Thoracic aorta (tissue), 2 donors: ENCODE results near the gene LRMDA. TPM values are rescaled to one million over a fixed set of nuclear protein-coding genes. Genes with fewer than 3 reads are reported as not detected.

Experiments used
- ATAC-seq: fragments of 150-250 bp; one replicate; pipeline ENCODE4 v1.8.0; 2017; ENCODE audit warnings: low read depth; ENCODE audit not compliant: insufficient number of reproducible peaks, low FRiP score
- DNase-seq: peaks from one replicate; pipeline ENCODE4 v3.0.0-alpha.2; 2020; ENCODE audit warnings: low spot score
- H3K27ac ChIP-seq, 2 donors: fragments of 200-600 bp; sonication (generic); 1 replicate in 1 of 2; 2 replicates in 1 of 2; pipeline ENCODE4 v1.5.1; 2016; ENCODE audit warnings: mild to moderate bottlenecking in 2 of 2, moderate library complexity in 2 of 2
- H3K27me3 ChIP-seq: fragments of 200-600 bp; sonication (generic); replicated peaks from 2 replicates; pipeline ENCODE4 v1.6.0; 2016; ENCODE audit warnings: mild to moderate bottlenecking; ENCODE audit not compliant: insufficient read depth
- H3K36me3 ChIP-seq: fragments of 200-600 bp; sonication (generic); one replicate; pipeline ENCODE4 v1.5.1; 2016
- H3K4me1 ChIP-seq, 2 donors: fragments of 200-600 bp; sonication (generic); 1 replicate in 1 of 2; 2 replicates in 1 of 2; pipeline versions ENCODE4 v1.5.1 to v1.6.0; 2016; ENCODE audit warnings: low read depth in 2 of 2, mild to moderate bottlenecking in 1 of 2; ENCODE audit not compliant: control insufficient read depth in 1 of 2
- H3K4me3 ChIP-seq: fragments of 200-600 bp; sonication (generic); 2 replicates; pipeline ENCODE4 v1.5.1; 2016; ENCODE audit warnings: mild to moderate bottlenecking
- H3K9me3 ChIP-seq: fragments of 200-600 bp; sonication (generic); 2 replicates; pipeline ENCODE4 v1.5.1; 2016
- CTCF ChIP-seq: fragments of 200-600 bp; sonication (generic); IDR thresholded peaks from one replicate; pipeline ENCODE4 v1.5.1; 2019; ENCODE audit warnings: antibody characterized with exemption
- total RNA-seq, 2 donors: library from RNA; depleted of rRNA; stranded (reverse); fragments of >200 nt; gene quantifications; one replicate each; pipeline versions ENCODE4 v1.1.0 to v1.2.3, GENCODE V29; 2016

The LRMDA gene
- total RNA-seq, 2 donors from 2014 or later: 8.3 to 36.6 TPM

- Histone ChIP-seq H3K4me1 (peaks cover 18 to 50% of the 10 kb centered on the region in 2 donors), H3K27ac (no peak overlapping the region), H3K4me3 (no peak overlapping the region), H3K9me3 (no peaks in the 10 kb centered on the region), H3K27me3 (no peaks in the 10 kb centered on the region), H3K36me3 (no peaks in the 10 kb centered on the region)
- DNase-seq: no peak
- ATAC-seq: no peak
- no peak for TF ChIP-seq CTCF
These were observed 75.5 kb downstream of the LRMDA start for GRCh38 chr10:75506930-75507329.

GRCh38 chr10:75507469-75507868 lies 76.0 kb downstream of the LRMDA start:
- no peaks in the 10 kb centered on the region for H3K9me3 ChIP-seq
- no peak for TF ChIP-seq CTCF
- no peaks in the 10 kb centered on the region for H3K36me3 ChIP-seq
- ATAC-seq: no peak
- H3K27me3 ChIP-seq: no peaks in the 10 kb centered on the region
- DNase-seq: no peak
- peaks cover 18 to 52% of the 10 kb centered on the region in 2 donors for H3K4me1 ChIP-seq
- peak overlapping the region; percentile 12 to 50 for H3K27ac ChIP-seq
- no peak overlapping the region for H3K4me3 ChIP-seq

GRCh38 chr10:75508239-75508813 lies 76.9 kb downstream of the LRMDA start:
- peaks cover 18 to 60% of the 10 kb centered on the region in 2 donors for H3K4me1 ChIP-seq
- TF ChIP-seq CTCF: no peak
- H3K27me3 ChIP-seq: no peaks in the 10 kb centered on the region
- H3K9me3 ChIP-seq: no peaks in the 10 kb centered on the region
- peak overlapping the region; percentile 50 to 61 for H3K27ac ChIP-seq
- ATAC-seq (peak; percentile 67), DNase-seq (no peak)
- H3K36me3 ChIP-seq: no peaks in the 10 kb centered on the region
- H3K4me3 ChIP-seq: no peak overlapping the region

- DNase-seq: no peak
- H3K4me1 ChIP-seq: peaks cover 18 to 66% of the 10 kb centered on the region in 2 donors
- no peaks in the 10 kb centered on the region for H3K27me3 ChIP-seq
- no peaks in the 10 kb centered on the region for H3K36me3 ChIP-seq
- no peak for TF ChIP-seq CTCF
- H3K4me3 ChIP-seq: no peak overlapping the region
- no peak for ATAC-seq
- peak overlapping the region; percentile 50 to 61 for H3K27ac ChIP-seq
- H3K9me3 ChIP-seq: no peaks in the 10 kb centered on the region
These were observed 77.4 kb downstream of the LRMDA start for GRCh38 chr10:75508814-75509306.

GRCh38 chr10:75509706-75510105 lies 78.3 kb downstream of the LRMDA start:
- no peaks in the 10 kb centered on the region for H3K36me3 ChIP-seq
- no peak overlapping the region for H3K4me3 ChIP-seq
- peaks cover 18 to 70% of the 10 kb centered on the region in 2 donors for H3K4me1 ChIP-seq
- no peak for ATAC-seq
- no peaks in the 10 kb centered on the region for H3K27me3 ChIP-seq
- H3K9me3 ChIP-seq: no peaks in the 10 kb centered on the region
- DNase-seq: no peak
- no peak for TF ChIP-seq CTCF
- H3K27ac ChIP-seq: no peak overlapping the region
